COR-L47 (cell line): ENCODE data around the gene PNMA8B.
"Not testable (repeated sequence)": the region's sequence is repeated elsewhere in the genome, so short reads cannot be mapped to it uniquely, and the experiment has no call there.

Experiments
- DNase-seq: peaks from one replicate; lab custom pipeline; 2025; lab: John Stamatoyannopoulos, UW

PNMA8B gene

DNA sequence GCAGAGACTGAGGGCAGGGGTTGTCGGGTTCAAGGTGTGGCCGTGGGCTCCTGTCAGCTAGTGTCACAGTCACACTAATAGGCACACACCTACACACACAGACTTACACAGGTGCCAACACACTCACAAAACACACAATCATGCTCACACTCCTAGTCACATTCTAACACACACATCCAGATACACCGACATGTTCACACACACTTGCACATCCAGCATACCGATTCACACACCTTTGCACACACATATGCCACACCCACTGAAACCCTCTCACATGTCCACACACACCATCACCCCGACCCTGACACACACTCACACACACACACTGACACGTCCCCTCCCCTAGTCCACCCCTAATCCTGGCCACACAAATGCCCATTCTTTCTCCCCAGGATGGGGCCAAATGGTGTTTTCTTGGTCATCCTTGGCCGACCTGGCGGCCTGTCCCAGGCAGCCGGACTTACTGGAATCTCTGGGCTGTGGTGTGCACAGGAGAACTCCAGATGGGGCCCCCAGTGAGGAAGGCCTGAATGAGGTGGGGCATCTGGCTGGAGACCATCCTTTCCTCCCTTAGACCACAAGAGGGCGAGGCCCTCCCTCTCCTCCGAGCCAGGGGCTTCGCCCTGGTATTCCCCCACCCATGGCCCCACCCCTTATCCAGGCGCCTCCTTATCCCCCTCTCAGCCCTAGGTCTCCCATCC is 19.1 kb upstream of the PNMA8B start:
- DNase-seq: no peak

DNA sequence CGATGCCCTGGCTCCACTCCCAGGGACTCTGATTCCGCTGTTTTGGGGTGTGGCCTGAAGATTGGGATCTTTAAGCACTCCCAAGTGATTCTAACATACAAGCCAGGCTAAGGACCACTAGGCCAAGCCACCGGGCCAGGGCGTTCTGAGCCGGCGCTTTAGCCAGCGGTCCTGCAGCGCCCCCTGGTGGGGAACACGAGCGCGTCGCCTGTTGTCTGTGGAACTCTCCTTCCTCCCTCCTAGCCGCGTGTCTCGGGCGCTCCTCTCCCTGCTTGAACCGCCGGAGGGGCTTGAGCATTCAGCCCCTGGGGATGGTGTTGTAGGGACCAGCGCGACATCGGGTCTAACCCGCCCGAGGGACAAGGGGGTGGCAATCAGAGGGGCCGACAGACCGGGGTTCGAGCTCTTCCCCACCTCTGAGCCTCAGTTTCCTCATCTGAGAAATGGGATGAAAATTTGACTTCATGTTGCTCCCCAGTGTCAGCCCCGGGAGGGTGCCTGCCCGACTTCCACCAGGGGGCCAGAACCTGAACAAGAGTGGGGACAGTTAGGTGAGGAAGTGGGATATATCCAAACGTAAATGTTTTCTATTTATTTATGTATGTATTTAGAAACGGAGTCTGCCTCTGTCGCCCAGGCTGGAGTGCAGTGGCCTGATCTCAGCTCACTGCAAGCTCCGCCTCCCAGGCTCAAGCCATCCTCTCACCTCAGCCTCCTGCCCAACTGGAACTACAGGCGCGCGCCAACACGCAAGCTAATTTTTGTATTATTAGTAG is 18.0 kb upstream of the PNMA8B start:
- peak; percentile 60 for DNase-seq

DNA sequence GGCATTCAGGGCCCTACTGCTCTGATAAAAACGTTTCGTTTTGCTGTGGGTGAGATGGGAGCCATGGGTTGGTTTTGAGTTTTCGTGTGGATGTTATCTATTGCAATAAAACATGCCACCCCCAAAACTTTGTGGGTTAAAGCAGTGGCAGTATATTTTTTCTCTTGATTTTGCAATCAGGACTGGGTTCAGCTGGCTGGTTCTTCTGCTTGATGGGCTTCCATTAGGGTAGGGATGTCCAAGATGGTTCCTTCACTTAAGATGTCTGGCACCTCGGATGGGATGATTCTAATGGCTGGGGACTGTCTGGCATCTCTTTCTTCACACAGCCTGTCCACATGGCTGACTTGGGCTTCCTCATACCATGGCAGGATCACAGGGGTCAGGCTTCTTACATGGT is 15.6 kb upstream of the PNMA8B start:
- no peak for DNase-seq

DNA sequence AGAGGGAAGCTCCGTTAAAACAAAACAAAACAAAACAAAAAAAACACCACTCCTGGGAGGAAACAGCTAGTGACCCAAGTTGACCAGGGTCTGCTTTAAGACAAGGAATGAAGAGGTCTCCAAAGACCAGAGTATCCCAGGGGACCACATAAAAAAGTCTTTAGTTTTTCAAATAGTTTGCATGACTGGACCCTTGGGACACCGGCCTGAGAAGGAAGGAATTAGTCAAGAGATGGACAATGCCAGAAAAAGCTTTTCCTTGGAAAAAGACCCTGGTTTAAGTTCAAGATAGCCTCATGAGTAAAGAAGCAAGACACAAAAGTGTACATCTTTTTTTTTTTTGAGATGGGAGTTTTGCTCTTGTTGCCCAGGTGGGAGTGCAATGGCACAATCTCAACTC is 12.5 kb upstream of the PNMA8B start:
- DNase-seq: no peak

DNA sequence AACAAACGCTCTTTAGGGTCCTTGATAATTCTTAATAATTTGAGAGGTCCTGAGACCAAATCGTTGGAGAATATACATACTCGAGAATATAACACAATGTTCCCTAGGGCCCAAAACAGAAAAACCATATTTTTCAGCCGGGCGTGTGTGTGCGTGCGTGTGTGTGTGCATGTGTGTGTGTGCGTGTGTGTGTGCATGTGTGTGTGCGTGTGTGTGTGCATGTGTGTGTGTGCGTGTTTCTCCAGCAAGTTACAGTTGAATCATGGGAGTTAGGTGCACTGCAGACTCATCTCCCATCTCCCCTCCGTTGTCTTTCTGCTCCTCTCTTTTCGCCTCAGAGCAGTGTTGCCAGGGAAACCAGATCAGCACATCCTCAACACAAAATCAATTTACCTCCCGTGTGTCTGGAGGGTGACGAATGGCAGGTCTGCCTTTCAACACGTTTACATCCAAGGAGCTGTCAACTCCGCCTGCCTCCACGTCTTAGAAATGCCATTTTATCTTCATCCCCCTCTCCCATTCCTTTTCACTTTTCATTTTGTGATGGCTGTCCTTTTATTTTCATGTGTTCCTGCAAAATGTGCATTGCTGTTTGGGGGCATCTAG is 8.3 kb upstream of the PNMA8B start:
- DNase-seq: peak; percentile 16

DNA sequence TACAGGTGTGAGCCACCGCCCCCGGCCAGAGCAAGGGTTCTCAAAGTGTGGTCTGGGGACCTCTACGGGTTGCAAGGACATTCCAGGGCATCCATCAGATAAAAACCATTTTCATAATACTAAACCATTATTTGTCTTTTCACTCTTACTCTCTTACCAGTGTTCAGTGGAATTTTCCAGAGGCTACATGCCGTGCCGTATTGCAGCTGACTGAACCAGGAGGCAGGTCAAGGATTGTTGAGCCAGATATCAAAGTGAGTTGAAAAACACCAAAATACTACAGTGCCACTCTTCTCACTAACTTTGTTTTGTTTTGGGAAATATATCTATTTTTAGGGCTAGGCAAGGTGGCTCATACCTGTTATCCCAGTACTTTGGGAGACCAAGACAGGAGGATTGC is 7.2 kb upstream of the PNMA8B start:
- no peak for DNase-seq

DNA sequence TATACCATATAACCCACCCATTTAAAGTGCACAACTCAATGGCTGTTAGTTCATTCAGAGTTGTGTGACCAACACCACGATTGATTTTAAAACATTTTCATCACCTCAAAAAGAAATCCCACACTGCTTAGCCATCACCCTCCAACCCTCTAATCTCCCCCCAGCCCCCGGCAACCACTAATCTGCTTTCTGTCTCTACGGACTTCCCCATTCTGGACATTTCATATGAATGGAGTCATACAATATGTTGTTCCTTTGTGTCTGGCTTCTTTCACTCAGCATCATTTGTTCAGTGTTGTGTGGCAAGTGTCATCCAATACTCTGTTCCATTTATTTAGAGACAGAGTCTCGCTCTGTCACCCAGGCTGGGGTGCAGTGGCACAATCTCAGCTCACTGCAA is 4.0 kb upstream of the PNMA8B start:
- DNase-seq: no peak

DNA sequence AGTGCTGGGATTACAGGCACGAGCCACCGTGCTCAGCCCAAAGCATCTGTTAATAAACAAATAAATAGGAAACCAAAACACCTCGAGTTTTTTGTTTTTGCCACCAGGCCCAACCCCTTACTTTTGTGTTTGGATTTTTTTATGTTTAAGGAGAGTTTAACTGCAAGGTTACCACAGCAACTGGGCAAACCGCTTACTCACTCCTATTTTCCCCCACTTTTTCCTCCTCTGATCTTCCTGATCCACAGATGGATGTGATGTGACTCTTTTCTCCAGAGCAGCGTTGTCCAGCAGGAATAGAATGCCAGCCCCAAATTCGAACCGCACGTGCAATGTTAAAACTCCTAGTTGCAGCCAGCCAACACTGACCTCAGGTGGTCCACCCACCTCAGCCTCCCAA is 2.1 kb upstream of the PNMA8B start:
- no peak for DNase-seq

DNA sequence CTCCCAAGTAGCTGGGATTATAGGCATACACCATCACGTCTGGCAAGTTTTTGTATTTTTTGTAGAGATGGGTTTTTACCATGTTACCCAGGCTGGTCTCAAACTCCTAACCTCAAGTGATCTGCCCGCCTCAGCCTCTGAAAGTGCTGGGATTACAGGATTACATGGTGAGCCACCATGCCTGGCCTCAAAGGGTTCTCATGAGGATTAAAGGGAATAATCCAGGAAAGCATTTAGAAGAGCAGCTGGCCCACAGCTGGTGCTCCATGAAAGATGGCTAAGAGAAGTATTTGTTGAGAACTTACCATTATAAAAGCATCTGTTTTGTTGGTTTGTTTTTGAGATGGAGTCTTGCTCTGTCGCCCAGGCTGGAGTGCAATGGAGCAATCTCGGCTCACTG is 1.2 kb upstream of the PNMA8B start:
- DNase-seq: not testable (repeated sequence)

DNA sequence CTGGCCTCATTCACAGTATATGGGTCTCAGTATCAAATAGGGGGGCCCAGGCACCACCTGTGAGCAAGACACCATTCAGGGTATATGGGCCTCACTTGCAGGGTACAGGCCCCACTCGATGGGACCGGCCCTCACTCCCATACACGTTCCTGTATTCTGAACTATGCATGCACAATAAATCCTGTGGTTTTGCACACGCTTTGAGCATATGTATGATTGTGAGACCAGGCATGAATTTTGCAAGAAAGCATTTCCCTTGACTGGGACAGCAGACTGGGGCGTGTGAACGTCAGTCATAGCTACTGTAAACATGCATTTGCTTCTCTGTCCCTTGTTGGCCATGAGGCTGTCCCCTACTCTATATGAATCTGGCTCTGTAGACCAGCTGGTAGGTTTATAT is 637 bp upstream of the PNMA8B start:
- DNase-seq: no peak

DNA sequence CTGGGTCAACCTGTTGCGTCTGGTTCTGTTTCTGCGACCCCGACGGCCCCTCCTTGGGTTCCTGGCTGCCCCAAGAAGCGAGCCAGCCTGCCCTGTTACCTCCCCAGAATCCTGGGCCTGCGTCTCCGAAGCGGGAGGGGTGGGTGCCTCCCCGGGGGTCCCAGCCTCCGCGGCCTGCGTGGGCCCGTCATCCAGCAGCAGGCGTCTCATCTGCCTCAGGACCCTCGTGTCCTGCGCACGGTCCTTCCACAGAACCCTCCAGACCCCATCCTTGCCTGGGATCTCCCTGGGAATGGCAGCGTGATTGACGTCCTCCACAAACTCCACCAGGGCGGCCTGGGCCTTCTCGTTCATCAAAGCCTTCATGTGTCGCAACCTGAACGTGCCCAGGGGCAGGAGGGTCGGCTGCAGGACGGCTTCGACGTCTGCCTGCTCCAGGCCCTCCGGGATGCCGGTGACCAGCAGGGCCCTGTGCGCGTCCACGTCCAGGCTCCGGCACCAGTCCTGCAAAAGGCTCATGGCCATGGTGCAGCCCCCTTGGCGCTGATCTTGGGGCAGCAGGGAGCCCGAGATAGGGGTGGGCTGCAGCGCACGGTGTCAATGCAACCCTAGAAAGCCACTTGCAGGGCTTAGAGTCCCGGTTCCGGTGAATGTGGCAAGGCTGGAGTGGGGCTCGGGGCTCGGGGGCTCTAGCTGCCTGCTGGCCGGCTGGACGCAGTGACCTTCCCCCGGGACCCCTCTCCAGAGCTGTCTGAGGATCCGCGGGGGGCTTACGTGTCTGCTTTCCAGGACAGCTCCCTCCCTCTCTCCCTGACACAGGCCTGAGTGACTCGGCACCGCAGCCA is 504 bp downstream of the PNMA8B start:
- no peak for DNase-seq

DNA sequence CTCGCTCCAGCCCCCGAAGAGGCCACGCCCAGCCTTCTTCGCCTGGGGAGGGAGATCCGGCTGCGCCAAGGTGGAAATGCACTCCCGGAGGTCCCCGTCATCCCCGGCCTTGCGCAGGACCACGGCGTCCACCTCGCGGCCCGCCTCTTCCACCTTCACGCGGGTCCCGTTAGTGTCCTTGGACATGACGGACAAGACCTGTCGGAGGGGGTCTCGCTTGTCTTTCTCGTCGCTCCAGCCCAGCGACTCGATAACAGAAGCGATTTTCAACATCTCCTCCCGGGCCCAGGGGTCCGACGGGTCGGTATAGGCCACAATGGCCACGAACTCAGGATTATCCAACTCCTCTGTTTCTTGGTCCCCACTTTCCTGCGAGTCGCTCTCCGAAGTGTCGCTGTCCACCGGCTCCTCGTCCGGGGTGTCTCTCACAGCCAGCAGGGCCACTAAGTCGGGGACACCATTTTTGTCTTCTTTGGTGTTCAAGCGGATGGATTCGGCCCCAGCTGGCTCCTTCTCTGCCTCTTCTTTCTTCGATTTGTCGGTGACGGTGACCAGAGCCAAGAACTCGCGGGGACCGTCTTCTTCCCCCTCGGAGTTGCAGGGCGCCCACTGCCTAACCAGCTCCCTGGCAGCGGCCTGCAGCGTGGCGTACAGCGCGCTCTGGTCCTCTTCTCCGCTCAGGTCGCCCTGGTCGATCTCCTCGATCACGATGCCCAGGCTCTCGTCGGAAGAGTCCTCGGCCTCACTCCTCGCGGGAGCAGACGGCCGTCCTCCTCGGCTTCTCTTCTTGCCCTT is 1.3 kb downstream of the PNMA8B start:
- no peak for DNase-seq

DNA sequence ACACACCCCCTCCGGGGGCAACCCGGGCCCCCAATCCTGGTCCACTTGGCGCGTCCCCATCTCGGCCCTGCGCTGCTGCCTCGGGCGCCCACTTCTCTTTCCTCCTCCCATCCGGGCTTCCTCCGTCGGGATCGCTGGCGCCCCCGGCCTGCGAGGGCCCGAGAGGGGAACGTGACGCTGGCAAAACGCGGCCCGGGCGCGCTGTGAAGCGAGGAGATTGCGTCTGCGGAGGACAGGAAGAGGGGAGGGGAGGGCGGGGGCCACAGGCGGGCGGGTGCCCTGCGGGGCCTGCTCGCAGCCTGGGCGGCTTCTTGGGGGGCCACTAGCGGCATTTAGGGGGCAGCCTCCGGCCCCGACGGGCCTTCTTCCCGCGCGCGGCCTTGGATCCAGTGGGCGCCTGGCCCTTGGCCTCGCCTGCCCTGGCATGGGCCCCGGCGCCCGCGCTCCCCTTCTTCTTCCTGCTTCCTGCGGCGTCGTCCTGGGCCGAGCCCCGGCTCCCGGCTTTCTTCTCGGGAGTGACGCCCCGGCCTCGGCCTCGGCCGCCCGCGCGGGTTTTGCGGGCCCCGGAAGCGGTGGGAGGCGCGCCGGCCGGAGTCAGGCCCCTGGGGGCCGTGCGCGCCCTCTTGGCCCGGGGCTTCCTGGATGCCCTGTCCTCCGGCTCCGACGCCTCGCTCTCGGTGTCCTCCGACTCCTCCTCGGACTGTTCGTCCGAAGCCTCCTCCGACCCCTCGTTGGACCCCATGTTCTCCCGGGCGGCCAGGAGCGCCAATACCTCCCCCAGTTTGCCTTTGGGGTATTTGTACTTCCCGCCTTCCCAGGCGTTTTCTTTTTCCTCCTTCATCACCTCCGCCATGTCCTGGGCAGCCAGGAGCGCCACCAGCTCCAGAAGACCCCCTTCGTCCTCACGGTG is 2.2 kb downstream of the PNMA8B start:
- no peak for DNase-seq

DNA sequence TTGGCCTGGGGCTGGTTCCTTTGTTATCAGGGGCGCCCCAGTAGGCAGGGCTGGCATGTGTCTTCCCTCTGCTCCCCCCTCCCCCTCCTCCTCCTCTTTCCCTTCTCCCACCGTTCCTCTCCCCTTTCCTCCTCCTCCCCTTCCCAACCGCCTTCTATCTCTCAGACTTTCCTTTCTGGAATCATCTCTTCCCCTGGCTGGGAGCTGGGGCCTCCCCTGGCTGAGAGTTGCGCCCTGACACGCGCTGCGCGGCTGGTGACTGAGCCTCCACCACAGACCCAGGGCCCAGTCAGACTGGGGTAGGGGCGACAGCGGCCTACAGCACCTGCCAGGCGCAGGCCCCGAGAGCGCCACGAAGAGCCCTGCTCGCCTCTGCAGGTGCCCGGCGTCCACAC is 2.8 kb downstream of the PNMA8B start:
- no peak for DNase-seq

DNA sequence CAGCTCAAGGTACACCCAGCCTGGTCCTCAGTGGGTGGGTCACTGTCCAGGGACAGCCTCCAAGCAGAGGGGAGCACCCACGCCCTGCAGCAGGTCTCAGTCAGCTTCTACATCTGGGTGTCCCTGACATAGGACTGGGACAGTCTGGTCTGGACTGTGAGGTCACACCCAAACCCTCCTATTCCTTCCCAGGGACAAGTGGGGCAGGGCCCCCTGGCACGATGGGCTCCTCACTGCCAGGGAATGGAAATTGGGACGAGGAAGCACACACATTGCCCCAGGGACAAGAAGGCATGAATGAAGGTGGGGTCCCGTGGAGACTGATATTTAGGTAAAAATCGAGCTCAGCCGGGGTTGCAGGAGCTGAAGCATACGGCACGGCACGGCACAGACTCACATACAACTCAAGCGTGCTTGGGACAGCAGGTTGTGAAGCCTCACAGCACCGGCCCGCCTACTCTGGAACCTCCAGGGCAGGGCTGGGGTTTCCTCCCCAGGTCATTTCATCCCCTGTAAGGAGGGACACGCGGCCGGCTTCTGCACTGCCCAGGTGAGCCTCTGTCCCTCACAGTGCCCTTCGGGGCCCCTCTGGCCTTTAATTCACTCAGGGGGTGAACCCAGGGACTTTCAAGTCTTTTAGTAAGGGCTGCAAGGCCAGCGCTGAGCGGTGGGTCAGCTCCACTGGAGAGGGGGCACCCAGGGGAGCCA is 3.5 kb downstream of the PNMA8B start:
- no peak for DNase-seq

DNA sequence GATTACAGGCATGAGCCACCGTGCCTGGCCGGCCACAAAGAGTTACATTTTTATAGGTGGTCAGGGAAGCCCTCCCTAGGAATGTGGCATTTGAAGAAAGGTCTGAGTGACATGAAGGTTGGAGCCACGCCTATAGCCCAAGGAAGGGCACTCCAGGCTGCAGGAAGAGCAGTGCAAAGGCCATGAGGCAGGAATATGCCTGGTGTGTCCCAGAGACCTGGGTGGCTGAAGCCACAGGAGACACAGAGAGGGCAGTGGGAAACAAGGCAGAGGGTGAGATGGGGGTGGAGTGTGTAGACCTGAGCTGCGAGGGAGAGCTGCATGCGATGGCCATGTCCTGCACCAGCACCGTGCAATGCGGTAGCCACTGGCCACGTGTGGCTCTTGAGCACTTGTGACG is 4.9 kb downstream of the PNMA8B start:
- DNase-seq: no peak

DNA sequence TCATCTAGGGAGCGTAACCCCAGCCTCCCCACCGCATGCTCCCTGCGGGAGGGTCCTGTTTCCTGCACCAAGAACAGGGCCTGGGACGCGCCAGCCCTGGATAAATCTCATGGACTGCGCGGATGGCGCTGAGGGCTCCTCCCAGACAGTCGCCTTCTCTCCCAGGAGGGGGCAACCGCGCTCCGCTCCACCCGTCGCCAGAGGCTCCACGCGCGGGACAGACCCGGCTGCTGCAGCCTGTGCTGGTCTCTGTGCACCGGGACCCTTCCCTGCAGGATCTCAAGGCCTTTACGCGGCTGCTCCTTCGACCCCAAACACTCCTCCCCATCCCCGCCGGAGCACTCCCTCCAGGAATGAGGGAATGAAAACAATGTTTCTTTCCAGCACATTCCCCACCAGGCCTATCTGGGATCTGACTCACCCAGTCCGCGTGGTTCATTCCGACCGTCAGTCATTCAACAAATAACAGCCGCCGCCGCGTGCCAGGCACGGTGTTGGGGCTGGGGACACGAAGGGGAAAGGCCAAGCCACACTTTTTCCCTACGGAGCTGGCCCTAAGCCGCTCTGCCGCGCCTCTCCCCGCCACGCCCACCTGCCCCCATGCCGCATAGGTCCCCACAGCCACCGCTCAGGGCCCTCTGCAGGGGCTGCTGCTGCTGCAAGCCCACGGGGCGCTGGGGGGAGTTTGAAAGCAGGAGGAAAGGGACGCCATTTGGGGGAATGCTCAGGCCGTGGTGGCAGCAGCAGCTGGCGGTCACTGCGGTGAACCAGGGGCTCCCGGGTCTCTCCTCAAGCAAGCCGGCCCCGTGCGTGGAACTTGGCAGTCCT is 6.0 kb downstream of the PNMA8B start:
- no peak for DNase-seq

DNA sequence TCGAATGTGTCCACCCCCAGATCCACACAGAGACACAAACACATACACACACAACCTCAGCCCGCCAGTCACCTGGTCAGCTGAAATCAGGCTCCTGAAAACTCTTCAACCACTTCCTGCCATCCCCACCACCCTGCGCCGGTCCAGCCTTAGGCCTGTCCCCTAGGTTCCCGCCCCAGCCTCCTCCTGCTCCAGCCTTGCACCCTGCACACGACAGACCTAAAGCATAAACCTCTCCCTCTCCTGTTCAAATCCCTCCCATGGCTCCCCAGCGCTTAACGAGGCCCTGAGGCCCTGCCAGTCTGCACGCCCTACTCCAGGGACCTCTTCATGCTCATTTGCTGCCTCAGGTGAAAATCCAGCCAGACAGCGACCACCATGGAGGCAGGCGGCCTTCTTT is 7.1 kb downstream of the PNMA8B start:
- no peak for DNase-seq
